RWPE1 (cell line): ENCODE data around the gene WDR49.

Source experiments
- CTCF ChIA-PET: fragments of 350-600 bp; sonication (Branson Sonifier 250); formaldehyde crosslinking; extraction: SDS; loops from one replicate; lab custom pipeline; 2021; lab: Yijun Ruan, JAX
- POLR2A ChIA-PET: fragments of 400-600 bp; formaldehyde crosslinking; extraction: SDS; loops from one replicate; lab custom pipeline; 2020; ENCODE audit warnings: antibody characterized with exemption; ENCODE audit not compliant: low non-redundant PET; lab: Yijun Ruan, JAX
- DNase-seq: peaks from one replicate; pipeline ENCODE4 v3.0.0; 2012; ENCODE audit warnings: low spot score
- H3K27ac ChIP-seq: fragments of 450-650 bp; 2 replicates; pipeline ENCODE4 v1.5.1; 2017
- TF ChIP-seq, protein P1 (sequence below): fragments of 450-650 bp; conservative IDR thresholded peaks from 2 replicates; pipeline ENCODE4 v1.5.1; 2017; ENCODE audit warnings: low read depth, mild to moderate bottlenecking

WDR49 gene

DNA sequence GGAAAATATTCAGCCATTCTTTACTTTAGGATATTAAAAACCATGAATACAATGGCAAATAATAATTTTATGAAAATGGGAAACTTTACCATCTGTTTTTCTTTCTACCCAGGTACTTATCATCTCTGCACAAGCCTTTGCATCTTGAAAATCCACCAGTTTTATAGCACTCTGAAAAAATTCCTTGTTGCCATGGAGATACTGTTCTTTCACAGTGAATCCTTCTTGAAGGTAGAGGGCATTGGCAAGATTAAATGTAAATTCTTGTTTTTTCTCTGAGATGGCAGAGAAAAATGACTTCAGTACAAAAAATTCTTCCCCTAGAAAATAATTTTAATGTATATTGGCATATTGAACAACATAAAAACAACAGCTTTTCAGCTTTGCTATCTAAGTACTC, 186.8 kb downstream of the WDR49 start:
- no peak for DNase-seq
- TF ChIP-seq, protein P1, sequence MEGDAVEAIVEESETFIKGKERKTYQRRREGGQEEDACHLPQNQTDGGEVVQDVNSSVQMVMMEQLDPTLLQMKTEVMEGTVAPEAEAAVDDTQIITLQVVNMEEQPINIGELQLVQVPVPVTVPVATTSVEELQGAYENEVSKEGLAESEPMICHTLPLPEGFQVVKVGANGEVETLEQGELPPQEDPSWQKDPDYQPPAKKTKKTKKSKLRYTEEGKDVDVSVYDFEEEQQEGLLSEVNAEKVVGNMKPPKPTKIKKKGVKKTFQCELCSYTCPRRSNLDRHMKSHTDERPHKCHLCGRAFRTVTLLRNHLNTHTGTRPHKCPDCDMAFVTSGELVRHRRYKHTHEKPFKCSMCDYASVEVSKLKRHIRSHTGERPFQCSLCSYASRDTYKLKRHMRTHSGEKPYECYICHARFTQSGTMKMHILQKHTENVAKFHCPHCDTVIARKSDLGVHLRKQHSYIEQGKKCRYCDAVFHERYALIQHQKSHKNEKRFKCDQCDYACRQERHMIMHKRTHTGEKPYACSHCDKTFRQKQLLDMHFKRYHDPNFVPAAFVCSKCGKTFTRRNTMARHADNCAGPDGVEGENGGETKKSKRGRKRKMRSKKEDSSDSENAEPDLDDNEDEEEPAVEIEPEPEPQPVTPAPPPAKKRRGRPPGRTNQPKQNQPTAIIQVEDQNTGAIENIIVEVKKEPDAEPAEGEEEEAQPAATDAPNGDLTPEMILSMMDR: no peak
- CTCF ChIA-PET: interaction anchor here (1.2 kb wide), 1 partner anchor 87 kb away, joined by 3 read pairs; the partner anchor contains the start of gene ZBBX
- POLR2A ChIA-PET: no interaction called here
- H3K27ac ChIP-seq: no peak overlapping the region

- ChIA-PET POLR2A (no interaction called here), CTCF (interaction anchor here (0.6 kb wide), 1 partner anchor 1174 kb away, joined by 3 read pairs; no protein-coding TSS in a partner anchor)
- no peak overlapping the region for H3K27ac ChIP-seq
- TF ChIP-seq, protein P1: no peak
- DNase-seq: no peak
Observed at GRCh38 chr3:167456157-167456799, 197.5 kb downstream of the WDR49 start.

DNA sequence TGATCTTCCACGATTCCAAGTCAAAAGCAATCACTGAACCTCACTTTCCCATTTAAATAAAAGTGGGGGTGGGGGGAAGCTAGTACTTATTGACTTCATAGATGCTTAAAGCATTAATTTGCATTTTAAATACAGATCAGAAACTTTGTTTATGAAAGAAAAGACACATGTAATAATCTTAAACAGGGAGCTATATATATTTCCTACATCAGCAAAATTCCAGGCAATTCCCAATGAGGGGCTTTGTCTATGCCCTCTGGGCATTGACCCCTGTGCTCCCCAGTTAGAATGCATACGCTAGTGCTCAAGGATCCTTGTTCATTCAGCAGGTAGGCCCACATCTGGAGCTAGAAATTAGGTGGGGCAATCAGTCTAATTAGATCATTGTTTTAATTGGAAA, 199.9 kb downstream of the WDR49 start:
- POLR2A ChIA-PET: no interaction called here
- TF ChIP-seq, protein P1: no peak
- CTCF ChIA-PET: no interaction called here
- no peak for DNase-seq
- H3K27ac ChIP-seq: no peak overlapping the region

- ChIA-PET CTCF (no interaction called here), POLR2A (no interaction called here)
Observed at GRCh38 chr3:167451282-167451681, 202.5 kb downstream of the WDR49 start.

DNA sequence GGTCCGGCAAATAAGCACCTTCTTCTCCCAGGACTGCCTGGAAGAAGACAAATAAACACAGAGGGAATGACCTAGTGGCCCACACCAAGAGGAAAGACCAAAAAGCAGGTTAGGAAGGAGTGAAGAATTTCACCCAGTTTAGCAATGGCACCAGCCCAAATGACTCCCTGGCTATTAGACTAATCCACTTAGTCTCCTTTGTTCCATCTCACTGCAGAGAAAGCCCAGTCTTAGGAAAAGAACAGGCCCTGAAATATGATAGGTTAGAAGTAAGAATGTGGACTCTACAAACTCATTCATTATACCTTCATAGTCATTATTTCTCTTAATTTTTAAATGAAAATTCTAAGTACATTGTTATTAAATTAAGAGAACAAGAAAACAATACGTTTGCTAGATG, 203.1 kb downstream of the WDR49 start:
- no peak overlapping the region for H3K27ac ChIP-seq
- CTCF ChIA-PET: no interaction called here
- no peak for DNase-seq
- TF ChIP-seq, protein P1: no peak
- POLR2A ChIA-PET: no interaction called here

More at GRCh38 chr3:167451282-167451681, 202.5 kb downstream of the WDR49 start:
- TF ChIP-seq, protein P1: no peak
- no peak for DNase-seq
- H3K27ac ChIP-seq: no peak overlapping the region

DNA sequence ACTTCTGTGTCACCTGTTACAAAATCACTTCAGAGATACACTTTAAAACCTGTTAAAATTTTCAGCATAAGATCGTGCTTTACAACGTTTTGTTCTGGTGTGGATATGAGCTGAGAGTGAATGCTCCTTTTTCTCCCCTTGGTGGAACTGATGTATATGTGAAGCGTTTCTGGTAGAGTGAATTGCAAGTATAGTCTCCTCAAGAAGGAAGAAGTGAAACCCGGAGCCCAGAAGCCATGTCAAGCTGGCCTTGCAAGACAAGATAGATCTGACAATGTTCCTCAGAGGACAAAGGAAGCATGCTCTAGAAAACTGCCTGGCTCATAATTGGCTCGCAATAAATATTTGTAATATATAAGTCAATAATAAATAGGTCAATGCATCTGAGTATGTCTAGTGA, 203.5 kb downstream of the WDR49 start:
- CTCF ChIA-PET: no interaction called here

More for the DNA sequence above, 203.5 kb downstream of the WDR49 start:
- no peak for DNase-seq
- TF ChIP-seq, protein P1: no peak
- POLR2A ChIA-PET: no interaction called here
- no peak overlapping the region for H3K27ac ChIP-seq
